Hematopoietic multipotent progenitor cell treated with erythropoietin and hydrocortisone succinate and interleukin-3 and kit ligand, for 4 days (in vitro differentiated cells): ENCODE measurements around the gene RPL28.
A peak's percentile ranks its signal among the peaks of the same experiment; 100 is the strongest.

Source experiments
- DNase-seq: peaks from one replicate; pipeline ENCODE4 v3.0.0-alpha.2; 2015

Gene RPL28

GRCh38 chr19:55385724-55386492 is at the start of gene RPL28:
Gene RPL28 (plus strand): TSS chr19:55385932. CDS start chr19:55386358, 426 bp downstream.
- DNase-seq, result peak; percentile 100

- no peak for DNase-seq
Observed at GRCh38 chr19:55336101-55336500, 49.6 kb upstream of the RPL28 start.

GRCh38 chr19:55339105-55339888 is 46.4 kb upstream of the RPL28 start, which contains the start of gene KMT5C:
Gene KMT5C (plus strand): TSS chr19:55339876. CDS start chr19:55341937, 2,061 bp downstream.
- DNase-seq, result peak; percentile 100

GRCh38 chr19:55339889-55340783 is 45.6 kb upstream of the RPL28 start:
- peak; percentile 45 for DNase-seq

- DNase-seq, result peak; percentile 67
Observed at GRCh38 chr19:55340784-55341147, 45.0 kb upstream of the RPL28 start.

GRCh38 chr19:55341171-55341588 is 44.6 kb upstream of the RPL28 start:
- DNase-seq, result peak; percentile 88

- no peak for DNase-seq
Observed at GRCh38 chr19:55341595-55342531, 43.9 kb upstream of the RPL28 start.

- peak; percentile 50 for DNase-seq
Observed at GRCh38 chr19:55344444-55344843, 41.3 kb upstream of the RPL28 start.

GRCh38 chr19:55345101-55345817 is 40.5 kb upstream of the RPL28 start:
- DNase-seq, result no peak

GRCh38 chr19:55345818-55346724 is 39.7 kb upstream of the RPL28 start:
- DNase-seq, result peak; percentile 71

GRCh38 chr19:55346725-55347441 is 38.8 kb upstream of the RPL28 start:
- no peak for DNase-seq

GRCh38 chr19:55347442-55348009 is 38.2 kb upstream of the RPL28 start:
- DNase-seq, result no peak

- no peak for DNase-seq
Observed at GRCh38 chr19:55348317-55349034, 37.3 kb upstream of the RPL28 start.

GRCh38 chr19:55350620-55351315 is 35.0 kb upstream of the RPL28 start:
- no peak for DNase-seq

GRCh38 chr19:55352040-55352439 is 33.7 kb upstream of the RPL28 start:
- DNase-seq, result no peak

- no peak for DNase-seq
Observed at GRCh38 chr19:55352549-55353145, 33.1 kb upstream of the RPL28 start.

GRCh38 chr19:55353356-55353802 is 32.4 kb upstream of the RPL28 start:
- DNase-seq, result no peak
